ENCODE data around the gene CTPS2. TPM values are rescaled to one million over a fixed set of nuclear protein-coding genes. Genes with fewer than 3 reads are reported as not detected.
"Not testable (repeated sequence)": the region's sequence is repeated elsewhere in the genome, so short reads cannot be mapped to it uniquely, and the experiment has no call there.

CTPS2 gene
- total RNA-seq, 1 experiment from 2014 or later: 18.9 TPM

DNA sequence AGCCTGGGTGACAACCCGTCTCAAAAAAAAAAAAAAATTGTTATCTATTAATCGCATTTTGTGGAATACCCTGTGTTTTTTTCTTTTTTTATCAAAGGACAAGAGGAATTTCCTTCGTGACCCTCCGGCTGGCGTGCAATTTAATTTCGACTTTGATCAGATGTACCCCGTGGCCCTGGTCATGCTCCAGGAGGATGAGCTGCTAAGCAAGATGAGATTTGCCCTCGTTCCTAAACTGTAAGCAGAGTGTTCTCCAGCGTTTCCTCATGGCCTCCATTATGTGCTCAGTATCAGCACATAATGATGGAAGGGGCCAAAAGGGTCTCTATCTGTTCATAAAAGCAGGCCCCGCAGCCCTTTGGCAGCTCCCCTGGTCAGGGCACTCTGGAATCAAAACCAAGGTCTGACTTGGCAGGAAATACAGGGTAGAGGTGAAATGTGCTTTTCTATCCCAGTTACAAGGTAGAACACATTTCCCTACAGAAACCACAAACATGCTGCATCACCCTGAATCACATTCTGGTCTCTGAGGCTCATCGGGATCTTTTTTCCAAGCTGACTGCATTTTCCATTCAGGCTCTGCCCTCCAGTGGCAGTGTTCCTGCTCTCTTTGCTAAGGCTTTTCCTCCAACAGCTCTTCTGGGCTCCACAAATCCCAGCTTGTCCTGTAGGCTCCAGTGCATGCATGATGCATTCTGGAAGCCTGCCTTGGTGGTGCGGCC is 31.3 kb upstream of the CTPS2 start:
- H3K4me1 ChIP-seq (ENCODE audit: low read length): no peaks in the 10 kb centered on the region
- no peak overlapping the region for H3K4me3 ChIP-seq (ENCODE audit: low read length)
- no peaks in the 10 kb centered on the region for H3K27me3 ChIP-seq (ENCODE audit: low read length)
- H3K9ac ChIP-seq (ENCODE audit: low read length): no peak overlapping the region
- no peak overlapping the region for H2AFZ ChIP-seq (ENCODE audit: low read length)
- peaks cover 20% of the 10 kb centered on the region; the same call in 1 of the 2 replicates for H3K36me3 ChIP-seq (ENCODE audit: insufficient read depth, low read length)
- H4K20me1 ChIP-seq (ENCODE audit: insufficient read depth, low read depth, low read length): no peaks in the 10 kb centered on the region
- DNase-seq: no peak
- no peaks in the 10 kb centered on the region for H3K9me3 ChIP-seq (ENCODE audit: low read length)
- H3K9me2 ChIP-seq (replicated peaks; ENCODE audit: insufficient read depth, low read length): no peaks in the 10 kb centered on the region
- H3K79me2 ChIP-seq (ENCODE audit: low read length): no peaks in the 10 kb centered on the region; the same call in 1 of the 2 replicates
- no peak overlapping the region for H3K4me2 ChIP-seq (ENCODE audit: low read depth, low read length, poor library complexity, severe bottlenecking)
- H3K27ac ChIP-seq (ENCODE audit: low read length): no peak overlapping the region

DNA sequence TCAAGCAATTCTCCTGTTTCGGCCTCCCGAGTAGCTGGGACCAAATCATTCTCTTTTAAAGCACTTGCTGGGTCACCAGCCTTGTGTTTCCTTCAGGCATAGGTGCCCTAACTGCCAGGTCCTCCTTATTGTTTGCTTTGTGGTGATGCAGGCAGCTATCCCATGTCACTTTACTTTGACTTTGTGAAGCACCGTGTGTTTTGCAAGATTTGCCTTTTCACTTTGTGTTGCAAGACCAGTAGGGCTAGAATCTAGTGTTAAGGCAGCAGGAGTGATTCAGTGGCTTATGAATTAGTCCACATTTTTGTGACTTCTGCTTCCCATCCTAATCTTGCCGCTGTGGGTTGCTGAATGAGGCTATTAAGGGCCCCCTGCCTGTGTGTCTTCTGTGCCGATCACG is 27.1 kb upstream of the CTPS2 start:
- Histone ChIP-seq H3K36me3 (ENCODE audit: insufficient read depth, low read length) (peaks cover 29% of the 10 kb centered on the region; the same call in 1 of the 2 replicates), H3K79me2 (ENCODE audit: low read length) (no peaks in the 10 kb centered on the region), H3K9me2 (replicated peaks; ENCODE audit: insufficient read depth, low read length) (no peaks in the 10 kb centered on the region), H3K9ac (ENCODE audit: low read length) (no peak overlapping the region), H4K20me1 (ENCODE audit: insufficient read depth, low read depth, low read length) (no peaks in the 10 kb centered on the region), H3K9me3 (ENCODE audit: low read length) (no peaks in the 10 kb centered on the region), H3K4me2 (ENCODE audit: low read depth, low read length, poor library complexity, severe bottlenecking) (no peak overlapping the region), H3K4me1 (ENCODE audit: low read length) (no peaks in the 10 kb centered on the region), H3K27ac (ENCODE audit: low read length) (no peak overlapping the region), H3K4me3 (ENCODE audit: low read length) (no peak overlapping the region), H2AFZ (ENCODE audit: low read length) (no peak overlapping the region), H3K27me3 (ENCODE audit: low read length) (no peaks in the 10 kb centered on the region)
- DNase-seq: no peak

GRCh38 chrX:16737024-16737423 is 24.6 kb upstream of the CTPS2 start:
- H3K36me3 ChIP-seq (ENCODE audit: insufficient read depth, low read length): peaks cover 21% of the 10 kb centered on the region; the same call in 1 of the 2 replicates
- no peaks in the 10 kb centered on the region for H4K20me1 ChIP-seq (ENCODE audit: insufficient read depth, low read depth, low read length)
- no peaks in the 10 kb centered on the region for H3K4me1 ChIP-seq (ENCODE audit: low read length)
- no peak for DNase-seq
- no peaks in the 10 kb centered on the region for H3K9me3 ChIP-seq (ENCODE audit: low read length)
- no peak overlapping the region for H3K27ac ChIP-seq (ENCODE audit: low read length)
- H3K4me3 ChIP-seq (ENCODE audit: low read length): no peak overlapping the region
- H2AFZ ChIP-seq (ENCODE audit: low read length): no peak overlapping the region
- no peak overlapping the region for H3K4me2 ChIP-seq (ENCODE audit: low read depth, low read length, poor library complexity, severe bottlenecking)
- no peaks in the 10 kb centered on the region for H3K27me3 ChIP-seq (ENCODE audit: low read length)
- peaks cover 16% of the 10 kb centered on the region for H3K79me2 ChIP-seq (ENCODE audit: low read length)
- H3K9me2 ChIP-seq (replicated peaks; ENCODE audit: insufficient read depth, low read length): no peaks in the 10 kb centered on the region
- H3K9ac ChIP-seq (ENCODE audit: low read length): no peak overlapping the region

DNA sequence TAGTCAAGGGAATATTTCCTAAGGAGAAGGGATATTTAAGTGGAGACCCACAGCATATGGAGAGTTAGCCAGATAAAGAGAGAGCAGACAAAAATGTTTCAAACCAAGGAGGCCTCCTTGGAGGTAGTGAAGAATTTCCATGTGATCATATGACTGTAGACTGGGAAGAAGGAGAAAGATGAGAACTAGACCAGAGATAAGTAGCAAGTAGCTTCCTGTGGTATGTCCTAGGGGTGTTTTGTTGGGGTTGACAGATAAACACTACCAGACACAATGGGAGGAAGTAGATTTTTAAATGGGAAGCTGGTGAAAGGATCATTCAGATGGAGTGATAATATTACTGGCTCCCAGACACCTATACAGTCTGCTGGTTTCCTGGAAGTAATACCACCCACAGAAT is 20.5 kb upstream of the CTPS2 start:
- Histone ChIP-seq H3K9ac (ENCODE audit: low read length) (no peak overlapping the region), H3K4me1 (ENCODE audit: low read length) (no peaks in the 10 kb centered on the region), H2AFZ (ENCODE audit: low read length) (no peak overlapping the region), H3K9me2 (replicated peaks; ENCODE audit: insufficient read depth, low read length) (no peaks in the 10 kb centered on the region), H3K27me3 (ENCODE audit: low read length) (no peaks in the 10 kb centered on the region), H3K79me2 (ENCODE audit: low read length) (peaks cover 52% of the 10 kb centered on the region), H3K4me3 (ENCODE audit: low read length) (no peak overlapping the region), H4K20me1 (ENCODE audit: insufficient read depth, low read depth, low read length) (no peaks in the 10 kb centered on the region), H3K4me2 (ENCODE audit: low read depth, low read length, poor library complexity, severe bottlenecking) (no peak overlapping the region), H3K36me3 (ENCODE audit: insufficient read depth, low read length) (peaks cover 14% of the 10 kb centered on the region; the same call in 1 of the 2 replicates), H3K9me3 (ENCODE audit: low read length) (no peaks in the 10 kb centered on the region), H3K27ac (ENCODE audit: low read length) (no peak overlapping the region)
- DNase-seq: no peak

- no peak for DNase-seq
- Histone ChIP-seq H3K4me1 (ENCODE audit: low read length) (peaks cover 2% of the 10 kb centered on the region; the same call in 1 of the 2 replicates), H3K36me3 (ENCODE audit: insufficient read depth, low read length) (0 out of 2 replicates have a peak, but pooled peaks cover 3% of the 10 kb centered on the region), H3K4me3 (ENCODE audit: low read length) (no peak overlapping the region), H3K9me2 (replicated peaks; ENCODE audit: insufficient read depth, low read length) (no peaks in the 10 kb centered on the region), H2AFZ (ENCODE audit: low read length) (no peak overlapping the region), H4K20me1 (ENCODE audit: insufficient read depth, low read depth, low read length) (peaks cover 4% of the 10 kb centered on the region; the same call in 1 of the 2 replicates), H3K9ac (ENCODE audit: low read length) (no peak overlapping the region), H3K4me2 (ENCODE audit: low read depth, low read length, poor library complexity, severe bottlenecking) (no peak overlapping the region), H3K9me3 (ENCODE audit: low read length) (no peaks in the 10 kb centered on the region), H3K27me3 (ENCODE audit: low read length) (no peaks in the 10 kb centered on the region), H3K79me2 (ENCODE audit: low read length) (peaks cover 76% of the 10 kb centered on the region), H3K27ac (ENCODE audit: low read length) (no peak overlapping the region)
Observed at GRCh38 chrX:16730450-16730849, 18.0 kb upstream of the CTPS2 start.

- Histone ChIP-seq H3K9ac (ENCODE audit: low read length) (no peak overlapping the region), H3K79me2 (ENCODE audit: low read length) (peaks cover 93% of the 10 kb centered on the region), H3K9me3 (ENCODE audit: low read length) (no peaks in the 10 kb centered on the region), H3K4me3 (ENCODE audit: low read length) (no peak overlapping the region), H3K4me1 (ENCODE audit: low read length) (peaks cover 8% of the 10 kb centered on the region), H3K9me2 (replicated peaks; ENCODE audit: insufficient read depth, low read length) (no peaks in the 10 kb centered on the region), H3K27ac (ENCODE audit: low read length) (no peak overlapping the region), H4K20me1 (ENCODE audit: insufficient read depth, low read depth, low read length) (peaks cover 4% of the 10 kb centered on the region; the same call in 1 of the 2 replicates), H3K27me3 (ENCODE audit: low read length) (no peaks in the 10 kb centered on the region), H2AFZ (ENCODE audit: low read length) (no peak overlapping the region), H3K36me3 (ENCODE audit: insufficient read depth, low read length) (peaks cover 5% of the 10 kb centered on the region; the same call in 1 of the 2 replicates), H3K4me2 (ENCODE audit: low read depth, low read length, poor library complexity, severe bottlenecking) (no peak overlapping the region)
- DNase-seq: no peak
Observed at GRCh38 chrX:16727637-16728036, 15.2 kb upstream of the CTPS2 start.

DNA sequence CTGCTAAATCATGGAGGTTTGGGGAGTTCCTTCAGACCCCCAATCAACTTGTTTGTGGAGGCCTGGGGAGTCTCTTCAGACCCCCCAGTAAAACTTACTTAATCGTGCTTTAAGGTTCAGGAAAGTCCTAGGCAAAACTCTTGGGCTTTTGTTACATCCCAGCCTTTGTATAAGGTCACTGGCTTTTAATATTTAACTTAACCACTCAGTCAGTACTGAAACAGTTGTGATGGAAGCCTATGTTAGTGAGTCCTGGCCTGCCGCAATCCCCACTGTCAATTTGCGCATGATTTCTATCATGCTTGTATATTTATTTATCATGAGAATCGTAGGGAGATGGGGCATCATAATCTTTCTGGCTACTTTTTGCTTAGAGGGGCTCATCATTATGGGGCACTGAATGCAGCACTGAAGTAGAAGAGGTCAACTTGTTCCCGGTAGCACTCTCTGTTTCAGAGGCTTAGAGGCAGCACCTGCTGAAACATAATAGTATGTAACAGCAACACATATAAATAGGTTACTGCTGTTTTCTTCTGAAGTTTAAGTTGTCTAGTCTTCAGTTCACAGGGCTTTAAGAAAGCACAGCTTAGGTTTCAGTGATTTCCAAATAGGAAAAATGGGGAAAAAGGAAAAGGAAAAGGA is 14.0 kb upstream of the CTPS2 start:
- H3K9me3 ChIP-seq (ENCODE audit: low read length); H3K36me3 ChIP-seq (ENCODE audit: insufficient read depth, low read length); H3K9me2 ChIP-seq (replicated peaks; ENCODE audit: insufficient read depth, low read length); H3K4me3 ChIP-seq (ENCODE audit: low read length); H4K20me1 ChIP-seq (ENCODE audit: insufficient read depth, low read depth, low read length); H3K9ac ChIP-seq (ENCODE audit: low read length); H2AFZ ChIP-seq (ENCODE audit: low read length); H3K27me3 ChIP-seq (ENCODE audit: low read length); DNase-seq; H3K4me2 ChIP-seq (ENCODE audit: low read depth, low read length, poor library complexity, severe bottlenecking); H3K27ac ChIP-seq (ENCODE audit: low read length): not testable (repeated sequence)
- Histone ChIP-seq H3K79me2 (ENCODE audit: low read length) (peaks cover 94% of the 10 kb centered on the region), H3K4me1 (ENCODE audit: low read length) (peaks cover 16% of the 10 kb centered on the region)

DNA sequence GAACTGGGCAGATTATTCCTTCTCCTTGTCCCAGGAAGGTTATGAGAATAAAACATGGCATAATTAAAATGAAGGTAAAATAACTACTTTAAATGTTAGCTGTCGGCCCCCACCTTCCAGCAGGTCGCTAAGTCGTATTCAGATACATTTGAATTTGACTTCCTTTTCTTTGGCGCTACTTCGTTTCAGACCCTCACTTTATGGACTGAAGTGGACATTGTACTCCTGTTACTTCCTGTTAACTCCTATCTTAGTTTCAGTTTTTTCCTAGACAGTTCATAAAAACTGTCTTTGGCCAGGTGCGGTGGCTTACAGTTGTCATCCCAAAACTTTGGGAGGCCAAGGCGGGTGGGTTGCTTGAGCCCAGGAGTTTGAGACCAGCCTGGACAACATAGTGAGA is 12.6 kb upstream of the CTPS2 start:
- Histone ChIP-seq H3K4me1 (ENCODE audit: low read length) (peaks cover 29% of the 10 kb centered on the region), H3K9me3 (ENCODE audit: low read length) (no peaks in the 10 kb centered on the region), H3K79me2 (ENCODE audit: low read length) (peaks cover 96% of the 10 kb centered on the region), H3K27me3 (ENCODE audit: low read length) (no peaks in the 10 kb centered on the region), H3K4me2 (ENCODE audit: low read depth, low read length, poor library complexity, severe bottlenecking) (no peak overlapping the region), H3K9ac (ENCODE audit: low read length) (no peak overlapping the region), H3K4me3 (ENCODE audit: low read length) (no peak overlapping the region), H3K36me3 (ENCODE audit: insufficient read depth, low read length) (peaks cover 5% of the 10 kb centered on the region; the same call in 1 of the 2 replicates), H3K9me2 (replicated peaks; ENCODE audit: insufficient read depth, low read length) (no peaks in the 10 kb centered on the region), H4K20me1 (ENCODE audit: insufficient read depth, low read depth, low read length) (peaks cover 8% of the 10 kb centered on the region), H3K27ac (ENCODE audit: low read length) (no peak overlapping the region), H2AFZ (ENCODE audit: low read length) (no peak overlapping the region)
- no peak for DNase-seq
